ENCODE results near the gene SCN11A. TPM values are rescaled to one million over a fixed set of nuclear protein-coding genes. Genes with fewer than 3 reads are reported as not detected.

The SCN11A gene
- total RNA-seq = 0.15 TPM

GRCh38 chr3:39051649-39052561 lies at the start of gene SCN11A, which contains the start of gene WDR48:
Gene SCN11A, minus strand, starts transcription at chr3:39051944. Its CDS starts 101,582 bp downstream, at chr3:38950362.
Gene WDR48, plus strand, starts transcription at chr3:39052016. Its CDS starts 10 bp downstream, at chr3:39052026.
- DNase-seq (ENCODE audit: low spot score) (peak; percentile 96), ATAC-seq (peak; percentile 99)

- ATAC-seq (peak; percentile 85), DNase-seq (ENCODE audit: low spot score) (no peak)
Observed at GRCh38 chr3:39101022-39101689, 49.4 kb upstream of the SCN11A start.

- ATAC-seq = no peak
- no peak for DNase-seq (ENCODE audit: low spot score)
Observed at GRCh38 chr3:39100500-39100886, 48.7 kb upstream of the SCN11A start.

DNA sequence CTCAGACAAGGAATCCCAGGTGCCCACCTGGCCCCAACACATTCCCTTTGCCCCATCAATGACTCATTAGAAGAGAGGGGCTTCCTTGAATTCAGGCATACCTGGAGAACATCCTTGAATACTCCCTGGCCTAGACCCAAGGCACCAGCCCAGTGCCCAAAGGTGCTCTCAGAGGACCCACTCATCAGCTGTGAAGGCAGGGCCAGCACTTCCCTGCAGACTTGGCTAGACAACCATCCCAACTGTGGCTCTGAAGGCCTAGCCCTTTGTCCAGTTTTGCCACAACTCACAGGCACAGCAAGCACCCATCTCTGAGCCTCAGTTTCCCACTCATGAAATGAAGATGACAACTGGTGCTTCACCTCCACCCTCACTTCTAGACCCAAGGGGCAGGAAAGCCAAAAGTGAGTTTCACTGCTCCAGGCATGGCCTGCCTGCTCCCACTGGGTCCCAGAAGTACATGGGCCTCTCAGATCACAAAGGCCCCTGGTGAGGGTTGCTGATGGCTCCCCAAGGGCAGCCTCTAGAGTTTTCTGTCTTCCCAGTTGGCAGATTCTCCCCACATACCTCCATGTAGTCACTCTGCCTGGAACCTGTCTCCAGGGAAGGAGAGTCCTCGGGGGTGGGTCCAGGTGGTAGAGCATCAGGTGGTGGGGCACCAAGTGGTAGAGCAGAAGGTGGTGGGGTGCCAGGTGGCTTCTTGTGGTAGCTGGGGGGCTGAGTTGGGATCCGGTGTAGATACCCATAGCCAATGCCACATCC lies 48.2 kb upstream of the SCN11A start:
- ATAC-seq (no peak), DNase-seq (ENCODE audit: low spot score) (no peak)

GRCh38 chr3:39099242-39099641 lies 47.5 kb upstream of the SCN11A start:
- ATAC-seq (no peak), DNase-seq (ENCODE audit: low spot score) (no peak)

GRCh38 chr3:39098473-39099000 lies 46.8 kb upstream of the SCN11A start:
- no peak for DNase-seq (ENCODE audit: low spot score)
- ATAC-seq = no peak

DNA sequence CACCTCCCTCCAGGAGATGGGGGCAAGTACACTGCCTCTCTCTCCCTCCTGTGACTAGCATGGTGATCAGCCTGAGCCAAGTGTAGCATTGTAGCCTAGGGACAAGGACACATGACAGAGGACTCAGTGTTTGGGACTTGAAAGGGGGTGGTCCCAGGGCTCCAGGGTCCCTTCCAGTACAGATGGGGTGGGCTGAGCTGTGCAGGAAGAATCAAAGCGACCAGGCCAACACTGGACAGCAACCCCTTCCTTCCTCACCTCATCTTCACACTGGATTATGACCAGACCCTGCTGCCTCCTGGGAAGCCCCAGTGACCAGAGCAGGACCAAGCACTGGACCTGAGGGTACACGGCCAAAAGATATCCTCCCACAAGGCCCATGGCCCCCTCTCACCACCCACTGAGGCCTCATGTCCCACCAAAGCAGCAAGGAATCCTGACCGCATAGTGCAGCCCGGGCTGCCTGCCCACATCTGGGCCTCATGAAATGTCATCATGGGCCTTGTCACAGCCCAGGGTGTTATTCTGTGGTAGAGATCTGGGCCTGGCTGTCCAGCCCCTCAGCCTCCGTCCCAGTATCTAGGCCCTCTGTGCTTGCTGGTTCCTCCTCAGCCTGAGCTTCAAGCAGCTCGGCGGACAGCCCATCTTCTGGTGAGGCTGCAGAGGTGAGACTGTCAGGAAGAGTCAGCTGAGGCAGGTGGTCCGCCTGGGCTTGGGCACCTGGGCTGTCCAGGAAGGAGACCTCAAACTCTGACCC lies 46.1 kb upstream of the SCN11A start:
- ATAC-seq = no peak
- DNase-seq (ENCODE audit: low spot score) = no peak

DNA sequence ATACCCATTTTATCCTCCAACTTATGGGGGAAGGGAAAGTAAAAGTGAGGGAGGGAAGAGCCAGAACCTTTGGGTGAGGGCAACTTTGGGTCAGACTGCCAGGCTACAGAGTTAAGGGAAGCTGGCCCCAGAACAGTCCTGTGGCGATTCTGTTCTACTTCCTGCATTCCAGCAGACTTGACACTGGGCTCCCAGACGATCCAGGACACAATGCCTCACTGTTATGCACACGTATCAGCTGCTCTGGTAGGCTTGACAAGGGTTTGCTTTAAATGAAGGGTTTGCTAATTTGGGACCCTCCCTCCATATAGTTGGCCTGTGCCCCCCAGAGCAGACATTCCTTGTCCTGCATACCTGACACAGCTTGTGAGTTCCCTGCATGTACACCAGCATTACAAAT lies 45.0 kb upstream of the SCN11A start:
- ATAC-seq = peak; percentile 35
- no peak for DNase-seq (ENCODE audit: low spot score)

GRCh38 chr3:39095778-39096177 lies 44.0 kb upstream of the SCN11A start:
- DNase-seq (ENCODE audit: low spot score) (no peak), ATAC-seq (no peak)

DNA sequence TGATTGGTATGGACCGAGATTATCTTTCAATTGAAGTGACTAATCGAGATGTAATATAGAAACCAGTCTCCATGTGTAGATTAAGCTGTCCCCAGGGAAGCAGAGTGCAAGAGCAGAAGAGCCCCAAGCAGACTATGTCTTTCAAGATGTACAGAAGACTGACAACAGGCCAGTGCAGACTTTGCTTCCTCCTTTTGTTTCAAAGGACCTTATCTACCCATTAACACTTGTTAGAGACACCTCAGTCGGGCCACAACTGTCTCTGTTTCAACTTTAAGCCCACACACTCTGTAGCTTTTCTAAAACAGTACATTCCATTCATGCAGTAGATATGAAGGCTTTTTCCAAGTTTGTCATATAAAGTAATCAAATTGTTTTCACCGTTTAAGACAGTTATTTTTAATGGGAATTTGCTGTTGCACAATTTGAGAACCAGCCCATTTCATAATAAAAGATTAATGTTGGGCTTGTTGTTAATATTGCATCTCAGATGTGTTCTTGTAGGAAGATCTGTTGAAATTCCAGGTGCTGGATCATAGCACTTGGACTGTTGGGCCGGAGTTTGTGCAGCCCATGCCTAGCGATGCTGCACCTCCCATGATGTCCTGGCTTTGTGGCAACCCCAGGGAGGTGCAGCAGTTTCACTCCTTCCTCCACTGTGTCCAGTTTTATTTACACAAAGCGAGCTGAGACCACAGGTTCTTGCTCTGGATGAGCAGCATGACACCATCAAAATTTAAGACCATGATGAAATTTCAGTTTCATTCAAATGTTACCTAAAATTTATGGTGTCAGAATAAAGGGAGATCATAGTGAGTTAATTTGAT lies 43.3 kb upstream of the SCN11A start:
- no peak for ATAC-seq

GRCh38 chr3:39090922-39091321 lies 39.2 kb upstream of the SCN11A start:
- ATAC-seq = no peak
- no peak for DNase-seq (ENCODE audit: low spot score)

More for the DNA sequence above, 43.3 kb upstream of the SCN11A start:
- DNase-seq (ENCODE audit: low spot score) = no peak

DNA sequence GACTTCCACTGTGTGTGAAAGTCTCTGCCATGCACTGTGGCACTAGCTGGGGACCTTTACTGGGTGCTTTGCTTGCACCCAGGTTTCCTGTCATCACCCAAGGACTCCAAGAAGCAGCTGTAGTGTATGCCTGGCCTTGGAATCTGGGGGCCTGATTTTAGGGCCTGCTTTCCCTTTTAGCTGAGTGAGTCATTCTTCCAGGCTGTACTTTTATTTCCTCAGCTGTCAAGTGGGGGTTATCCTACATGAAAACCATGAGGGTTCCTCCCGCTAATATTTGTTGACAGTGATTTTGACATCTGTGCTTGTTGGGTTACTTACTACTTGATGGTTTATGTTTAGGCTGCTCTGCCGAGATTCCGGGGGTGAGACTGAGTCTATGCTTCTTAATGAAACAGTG lies 37.1 kb upstream of the SCN11A start:
- no peak for ATAC-seq
- no peak for DNase-seq (ENCODE audit: low spot score)

DNA sequence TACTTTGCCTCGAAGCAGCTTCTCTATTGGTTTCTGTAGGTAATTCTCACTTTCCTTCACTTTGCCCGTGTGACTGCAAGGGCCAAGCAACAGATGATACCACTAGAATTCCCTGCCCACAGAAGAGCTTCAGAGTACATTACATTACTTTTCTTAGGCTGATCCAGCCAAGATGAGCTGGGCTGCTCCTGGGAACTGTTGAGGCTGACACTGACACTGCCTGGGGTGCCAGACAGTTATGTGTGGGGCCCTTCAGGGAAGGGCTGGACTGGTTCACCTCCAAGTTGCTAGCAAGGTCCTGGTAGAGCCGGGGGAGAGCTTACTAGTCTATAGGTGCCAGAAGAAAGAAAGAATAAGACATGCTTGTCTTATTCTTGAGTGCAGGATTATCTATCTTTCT lies 36.7 kb upstream of the SCN11A start:
- ATAC-seq = no peak
- no peak for DNase-seq (ENCODE audit: low spot score)

- ATAC-seq (no peak), DNase-seq (ENCODE audit: low spot score) (no peak)
Observed at GRCh38 chr3:39086144-39086543, 34.4 kb upstream of the SCN11A start.

DNA sequence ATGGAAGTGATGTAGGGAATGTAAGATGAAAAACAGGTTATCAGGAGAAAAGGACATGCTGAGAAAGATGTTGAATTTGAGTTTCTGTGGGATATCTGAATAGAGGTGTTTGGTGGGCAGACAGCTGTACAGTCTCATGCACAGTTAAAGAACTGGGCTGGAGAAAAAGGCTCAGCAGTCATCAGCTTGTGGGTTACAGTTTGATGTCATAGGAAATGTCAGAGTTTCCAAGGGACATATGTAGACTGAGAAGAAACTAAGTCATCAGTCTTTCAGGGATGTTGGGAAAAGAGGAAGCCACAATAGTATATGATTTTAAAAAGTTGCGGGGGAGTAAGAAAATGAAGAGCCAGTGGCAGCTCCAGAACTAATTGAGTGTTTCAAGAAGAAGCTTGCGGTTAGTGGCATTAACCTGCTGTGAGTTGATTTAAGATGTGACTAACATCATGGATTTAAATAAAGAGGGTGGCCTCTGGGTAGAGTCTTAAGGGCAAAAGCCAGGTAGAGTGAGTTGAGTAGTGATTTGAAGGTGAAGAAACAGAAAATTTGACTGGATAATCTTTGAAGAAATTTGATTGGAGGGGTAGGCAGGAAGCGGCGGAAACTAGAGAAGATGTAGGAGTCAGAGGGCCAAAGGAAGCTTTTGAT lies 31.0 kb upstream of the SCN11A start:
- no peak for ATAC-seq
- no peak for DNase-seq (ENCODE audit: low spot score)

- no peak for DNase-seq (ENCODE audit: low spot score)
- no peak for ATAC-seq
Observed at GRCh38 chr3:39080026-39080425, 28.3 kb upstream of the SCN11A start.

GRCh38 chr3:39079530-39079929 lies 27.8 kb upstream of the SCN11A start:
- DNase-seq (ENCODE audit: low spot score) = no peak
- ATAC-seq = no peak

DNA sequence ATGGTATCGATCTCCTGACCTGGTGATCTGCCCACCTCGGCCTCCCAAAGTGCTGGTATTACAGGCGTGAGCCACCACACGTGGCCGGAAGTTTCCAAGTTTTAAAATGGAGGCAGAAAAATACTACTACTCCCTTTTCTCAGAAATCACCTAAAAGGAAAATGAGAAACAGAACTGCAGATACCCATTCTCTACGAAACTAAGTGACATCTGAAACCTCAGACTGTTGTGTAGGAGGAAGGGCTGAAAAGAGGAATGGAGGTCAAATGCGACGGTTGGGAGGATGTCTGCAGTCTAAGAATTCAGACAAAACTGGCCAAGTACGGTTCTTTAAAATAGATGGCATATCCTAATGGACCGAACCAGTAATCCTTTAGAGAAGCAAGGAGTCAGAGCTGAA lies 24.2 kb upstream of the SCN11A start:
- no peak for DNase-seq (ENCODE audit: low spot score)
- ATAC-seq = no peak

DNA sequence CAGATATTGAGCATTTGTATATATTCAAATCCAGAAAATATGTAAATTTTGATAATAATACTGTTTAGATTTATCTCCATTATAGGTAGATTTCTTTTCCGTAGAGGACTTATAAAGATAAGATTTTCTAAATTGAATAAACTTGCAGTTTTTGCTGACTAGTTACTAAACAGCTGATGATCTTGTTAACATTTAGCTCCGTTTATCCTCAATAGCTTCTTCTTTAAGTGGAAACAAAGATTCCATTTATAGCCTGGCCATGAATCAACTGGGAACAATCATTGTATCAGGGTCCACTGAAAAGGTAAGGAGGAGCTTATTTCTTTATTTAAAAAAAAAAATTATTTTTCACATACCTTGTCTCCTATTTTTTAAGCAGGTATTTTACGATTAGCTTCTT lies 16.8 kb upstream of the SCN11A start:
- ATAC-seq = no peak
- DNase-seq (ENCODE audit: low spot score) = no peak

Data from left lobe of liver (tissue), 2 donors.